Activated CD8-positive, alpha-beta memory T cell treated with anti-CD3 and anti-CD28 coated beads for 36 hours (primary cell): ENCODE data around the gene NLRP3. TPM values are rescaled to one million over a fixed set of nuclear protein-coding genes. Genes with fewer than 3 reads are reported as not detected.

Experiments
- CTCF ChIA-PET: fragments of 350-600 bp; sonication (Branson Sonifier 250); formaldehyde crosslinking; loops from one replicate; lab custom pipeline; 2021; ENCODE audit warnings: antibody characterized with exemption; lab: Charles Lee
- POLR2A ChIA-PET: fragments of 350-600 bp; sonication (Branson Sonifier 250); formaldehyde crosslinking; loops from one replicate; lab custom pipeline; 2021; ENCODE audit warnings: antibody characterized with exemption; lab: Charles Lee
- total RNA-seq, 2 experiments: library from RNA; stranded (reverse); gene quantifications; one replicate each; pipeline ENCODE4 v1.2.3, GENCODE V29; 2021

NLRP3 gene
- total RNA-seq, 2 experiments from 2014 or later = 2.9 to 3.9 TPM

DNA sequence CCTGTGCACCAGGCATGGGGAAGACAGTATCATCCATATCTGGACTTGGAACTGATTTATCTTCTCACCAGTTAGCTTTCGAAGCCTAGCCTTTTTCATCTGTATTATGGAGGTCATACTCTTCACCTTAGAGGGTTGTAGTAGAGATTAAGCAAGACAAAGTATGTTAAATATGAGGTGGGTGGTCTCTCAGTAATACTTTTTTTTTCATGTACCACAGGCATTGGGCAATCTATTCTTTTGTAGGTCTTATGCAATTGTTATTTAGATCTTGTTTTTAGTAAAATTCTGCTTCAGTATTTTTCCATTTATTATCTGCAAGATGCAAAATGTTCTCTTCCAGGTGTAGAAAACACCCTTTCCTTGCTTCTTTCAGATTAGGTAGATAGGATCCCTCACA, 77.1 kb downstream of the NLRP3 start:
- ChIA-PET CTCF (no interaction called here), POLR2A (interaction anchor here (0.5 kb wide), 1 partner anchor 50 kb away, joined by 3 read pairs; no protein-coding TSS in a partner anchor)

GRCh38 chr1:247494767-247495166, 78.8 kb downstream of the NLRP3 start:
- ChIA-PET CTCF (no interaction called here), POLR2A (no interaction called here)

GRCh38 chr1:247496581-247497285, 80.8 kb downstream of the NLRP3 start:
- ChIA-PET POLR2A (no interaction called here), CTCF (no interaction called here)

Other genes starting within 250 kb of the NLRP3 start
- gene ZNF124, start 244.2 kb upstream of the NLRP3 start, total RNA-seq = 10 to 100 TPM; 19.4 to 21.9 TPM
- gene VN1R5, start 160.1 kb upstream of the NLRP3 start, total RNA-seq = not detected
- gene ZNF496, start 84.3 kb upstream of the NLRP3 start, total RNA-seq = 10 to 100 TPM; 20.3 to 23.1 TPM
- not detected for gene OR2B11, start 41.9 kb downstream of the NLRP3 start, total RNA-seq
- gene OR2C3, start 120.3 kb downstream of the NLRP3 start, total RNA-seq = not detected
- under 1 TPM; 0.51 to 0.80 TPM for gene GCSAML, start 133.0 kb downstream of the NLRP3 start, total RNA-seq
- not detected for gene OR2G2, start 172.2 kb downstream of the NLRP3 start, total RNA-seq
- gene OR2G3, start 189.4 kb downstream of the NLRP3 start, total RNA-seq = not detected